Mammary epithelial cell (primary cell): ENCODE measurements around the gene PHC1.

ENCODE experiments used
- CTCF ChIP-seq, 2 donors: IDR thresholded peaks in 1 of 2; conservative IDR thresholded peaks in 1 of 2; 2 replicates each; pipeline ENCODE4 v1.5.1; 2011 to 2012; ENCODE audit warnings: inconsistent platforms in 2 of 2, low read length in 2 of 2, mild to moderate bottlenecking in 2 of 2, control low read depth in 1 of 2, low read depth in 1 of 2; ENCODE audit not compliant: insufficient read depth in 1 of 2; ENCODE audit errors: extremely low read depth in 1 of 2
- EZH2 ChIP-seq: IDR thresholded peaks from 2 replicates; pipeline ENCODE4 v1.6.1; 2012; ENCODE audit warnings: low read length, inconsistent platforms, borderline replicate concordance

DNA sequence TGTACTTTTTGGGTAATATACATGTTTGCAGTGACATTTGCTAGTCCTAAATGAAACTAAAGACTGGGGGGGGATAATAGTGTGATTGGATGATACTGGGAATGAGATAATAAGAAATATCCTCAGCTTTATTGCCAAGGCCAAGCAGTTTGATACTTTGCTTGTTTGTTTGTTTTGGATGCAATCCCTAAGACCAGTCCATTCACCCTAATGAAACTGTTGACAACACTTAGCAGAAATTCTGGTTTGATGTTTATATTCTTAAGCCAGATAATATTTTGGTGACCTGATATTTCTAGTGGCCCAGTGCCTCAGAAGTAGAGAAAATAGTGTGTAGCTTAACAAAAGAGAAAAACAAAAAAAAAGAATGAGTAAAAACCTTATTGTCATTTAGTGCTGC lies 1.8 kb downstream of the PHC1 start:
- no peak for TF ChIP-seq CTCF (conservative IDR thresholded peaks at IDR 0.05 in 1 of 2, IDR thresholded peaks at IDR 0.05 in 1 of 2; ENCODE audit: extremely low read depth in 1 of 2, insufficient read depth in 1 of 2, low read depth in 1 of 2, low read length in 2 of 2)
- TF ChIP-seq EZH2 = no peak
